WERI-Rb-1 (cell line): ENCODE measurements around the gene POPDC3.

Experiments used
- DNase-seq: peaks from one replicate; pipeline ENCODE4 v3.0.0-alpha.2; 2020
- H3K27ac ChIP-seq: fragments of 250-450 bp; sonication (Bioruptor Pico); 2 replicates; pipeline ENCODE4 v1.5.1; 2020; ENCODE audit warnings: mild to moderate bottlenecking, moderate library complexity
- H3K27me3 ChIP-seq: fragments of 250-450 bp; sonication (Bioruptor Pico); 2 replicates; pipeline ENCODE4 v1.5.1; 2021; ENCODE audit warnings: mild to moderate bottlenecking, low read depth, moderate library complexity; ENCODE audit not compliant: insufficient read depth, severe bottlenecking
- H3K36me3 ChIP-seq: fragments of 250-450 bp; sonication (Bioruptor Pico); 2 replicates; pipeline ENCODE4 v1.5.1; 2020; ENCODE audit warnings: mild to moderate bottlenecking, moderate library complexity
- H3K4me3 ChIP-seq: 2 replicates; pipeline ENCODE4 v1.5.1; 2011; ENCODE audit warnings: low read depth, mild to moderate bottlenecking, control low read depth, low read length
- H3K9me3 ChIP-seq: fragments of 250-450 bp; sonication (Bioruptor Pico); 2 replicates; pipeline ENCODE4 v1.5.1; 2021; ENCODE audit warnings: mild to moderate bottlenecking, moderate library complexity; ENCODE audit not compliant: severe bottlenecking
- TF ChIP-seq, protein P1 (sequence below): IDR thresholded peaks from 2 replicates; pipeline ENCODE4 v1.5.1; 2011; ENCODE audit warnings: low read depth, mild to moderate bottlenecking, control low read depth, inconsistent platforms, low read length

Gene POPDC3

GRCh38 chr6:105170059-105170458 is 9.8 kb downstream of the POPDC3 start:
- no peaks in the 10 kb centered on the region for H3K36me3 ChIP-seq
- no peak for DNase-seq

DNA sequence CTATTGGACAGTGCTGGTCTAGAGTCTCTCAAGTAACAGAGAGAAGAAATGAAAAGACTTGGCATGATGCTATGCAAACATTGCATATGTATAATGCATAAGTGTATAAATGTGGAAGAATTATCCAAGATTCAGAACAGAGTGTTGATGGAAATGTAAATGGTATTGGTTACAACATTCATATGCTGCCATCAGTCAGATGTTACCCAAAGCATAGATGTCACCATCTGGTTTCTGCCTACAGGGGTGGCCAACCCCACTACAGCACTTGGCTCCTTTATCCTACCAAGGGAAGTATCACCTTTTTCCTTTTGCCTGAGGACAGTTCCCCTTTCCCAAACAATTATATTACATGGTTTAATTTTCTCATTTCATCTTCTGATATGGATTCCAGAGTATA is 11.9 kb downstream of the POPDC3 start:
- no peaks in the 10 kb centered on the region for H3K27me3 ChIP-seq
- TF ChIP-seq, protein P1, sequence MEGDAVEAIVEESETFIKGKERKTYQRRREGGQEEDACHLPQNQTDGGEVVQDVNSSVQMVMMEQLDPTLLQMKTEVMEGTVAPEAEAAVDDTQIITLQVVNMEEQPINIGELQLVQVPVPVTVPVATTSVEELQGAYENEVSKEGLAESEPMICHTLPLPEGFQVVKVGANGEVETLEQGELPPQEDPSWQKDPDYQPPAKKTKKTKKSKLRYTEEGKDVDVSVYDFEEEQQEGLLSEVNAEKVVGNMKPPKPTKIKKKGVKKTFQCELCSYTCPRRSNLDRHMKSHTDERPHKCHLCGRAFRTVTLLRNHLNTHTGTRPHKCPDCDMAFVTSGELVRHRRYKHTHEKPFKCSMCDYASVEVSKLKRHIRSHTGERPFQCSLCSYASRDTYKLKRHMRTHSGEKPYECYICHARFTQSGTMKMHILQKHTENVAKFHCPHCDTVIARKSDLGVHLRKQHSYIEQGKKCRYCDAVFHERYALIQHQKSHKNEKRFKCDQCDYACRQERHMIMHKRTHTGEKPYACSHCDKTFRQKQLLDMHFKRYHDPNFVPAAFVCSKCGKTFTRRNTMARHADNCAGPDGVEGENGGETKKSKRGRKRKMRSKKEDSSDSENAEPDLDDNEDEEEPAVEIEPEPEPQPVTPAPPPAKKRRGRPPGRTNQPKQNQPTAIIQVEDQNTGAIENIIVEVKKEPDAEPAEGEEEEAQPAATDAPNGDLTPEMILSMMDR = no peak
- no peaks in the 10 kb centered on the region for H3K36me3 ChIP-seq
- no peak for DNase-seq
- no peak overlapping the region for H3K4me3 ChIP-seq
- no peak overlapping the region for H3K27ac ChIP-seq
- H3K9me3 ChIP-seq = no peaks in the 10 kb centered on the region

More at GRCh38 chr6:105170059-105170458, 9.8 kb downstream of the POPDC3 start:
- TF ChIP-seq, protein P1 = no peak
- H3K27me3 ChIP-seq = no peaks in the 10 kb centered on the region
- no peak overlapping the region for H3K4me3 ChIP-seq
- no peaks in the 10 kb centered on the region for H3K9me3 ChIP-seq
- H3K27ac ChIP-seq = no peak overlapping the region

- Histone ChIP-seq H3K27me3 (no peaks in the 10 kb centered on the region), H3K27ac (no peak overlapping the region), H3K4me3 (no peak overlapping the region), H3K36me3 (no peaks in the 10 kb centered on the region), H3K9me3 (no peaks in the 10 kb centered on the region)
- no peak for DNase-seq
- TF ChIP-seq, protein P1 = no peak
Observed at GRCh38 chr6:105164418-105164817, 15.4 kb downstream of the POPDC3 start.

GRCh38 chr6:105163183-105163582 is 16.6 kb downstream of the POPDC3 start:
- Histone ChIP-seq H3K4me3 (no peak overlapping the region), H3K27me3 (no peaks in the 10 kb centered on the region), H3K36me3 (no peaks in the 10 kb centered on the region), H3K27ac (no peak overlapping the region), H3K9me3 (no peaks in the 10 kb centered on the region)
- TF ChIP-seq, protein P1 = no peak
- DNase-seq = no peak

DNA sequence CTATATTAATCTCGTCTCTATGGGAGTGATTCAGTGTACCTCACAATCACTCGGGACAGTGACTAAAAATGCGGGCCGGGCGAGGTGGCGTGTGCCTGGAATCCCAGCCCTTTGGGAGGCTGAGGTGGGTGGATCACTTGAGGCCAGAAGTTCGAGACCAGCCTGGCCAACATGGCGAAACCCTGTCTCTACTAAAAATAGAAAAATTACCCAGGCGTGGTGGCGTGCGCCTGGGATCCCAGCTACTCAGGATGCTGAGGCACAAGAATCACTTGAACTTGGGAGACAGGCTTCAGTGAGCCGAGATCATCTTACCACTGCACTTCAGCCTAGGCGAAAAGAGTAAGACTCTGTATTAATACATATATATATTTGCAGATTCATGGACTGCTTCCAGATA is 17.4 kb downstream of the POPDC3 start:
- TF ChIP-seq, protein P1 = no peak
- Histone ChIP-seq H3K4me3 (no peak overlapping the region), H3K9me3 (no peaks in the 10 kb centered on the region), H3K27ac (no peak overlapping the region), H3K27me3 (no peaks in the 10 kb centered on the region), H3K36me3 (no peaks in the 10 kb centered on the region)
- DNase-seq = no peak

DNA sequence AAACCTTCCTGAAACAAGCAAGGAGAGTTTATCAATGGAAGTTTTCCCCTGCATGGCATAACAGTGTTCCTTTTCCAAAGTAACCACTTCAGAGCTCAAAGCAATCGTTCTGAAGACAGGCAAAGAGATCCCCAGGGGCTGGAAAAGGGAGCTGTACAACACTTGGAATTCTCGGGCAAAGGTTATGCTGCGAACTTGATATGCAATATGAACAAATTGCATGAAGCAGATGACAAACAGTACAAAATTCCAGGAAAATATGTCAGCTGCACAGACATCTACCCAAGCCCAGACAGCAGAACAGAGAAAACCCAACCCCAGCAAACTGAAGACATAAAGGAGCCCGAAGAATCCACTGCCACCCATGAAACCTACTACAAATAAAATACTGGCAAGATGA is 18.4 kb downstream of the POPDC3 start:
- no peak for DNase-seq
- Histone ChIP-seq H3K36me3 (no peaks in the 10 kb centered on the region), H3K27ac (no peak overlapping the region), H3K27me3 (no peaks in the 10 kb centered on the region), H3K9me3 (no peaks in the 10 kb centered on the region), H3K4me3 (no peak overlapping the region)
- TF ChIP-seq, protein P1 = no peak
